ENCODE results near the gene MUC5AC. TPM values are rescaled to one million over a fixed set of nuclear protein-coding genes. Genes with fewer than 3 reads are reported as not detected.
A peak's percentile ranks its signal among the peaks of the same experiment; 100 is the strongest.

MUC5AC gene
- total RNA-seq, 1 experiment from 2014 or later, result 0.11 TPM

- TSS peak; percentile 42 for BruUV-seq (replicated peaks)
- intact Hi-C loops (cut with micrococcal nuclease), result no loop called here
- no peaks in the 10 kb centered on the region for H3K9me3 ChIP-seq (ENCODE audit: low read length)
- no peaks in the 10 kb centered on the region for H3K36me3 ChIP-seq (ENCODE audit: low read depth, low read length)
- H3K27ac ChIP-seq (ENCODE audit: low read length), result no peak overlapping the region
- H2AFZ ChIP-seq (ENCODE audit: low read length), result no peak overlapping the region
- H3K9ac ChIP-seq (ENCODE audit: low read length), result no peak overlapping the region
- no peaks in the 10 kb centered on the region for H3K9me2 ChIP-seq (replicated peaks; ENCODE audit: low read length)
- ATAC-seq, result no peak
- no peaks in the 10 kb centered on the region for H4K20me1 ChIP-seq (ENCODE audit: low read length)
- H3K4me3 ChIP-seq (ENCODE audit: low read length), result no peak overlapping the region
- H3F3A ChIP-seq (ENCODE audit: low read length, unreplicated experiment), result no peaks in the 10 kb centered on the region
- no peak for TF ChIP-seq EZH2phosphoT487 (IDR thresholded peaks at IDR 0.05; ENCODE audit: borderline replicate concordance, low read length)
- TF ChIP-seq, protein P1, sequence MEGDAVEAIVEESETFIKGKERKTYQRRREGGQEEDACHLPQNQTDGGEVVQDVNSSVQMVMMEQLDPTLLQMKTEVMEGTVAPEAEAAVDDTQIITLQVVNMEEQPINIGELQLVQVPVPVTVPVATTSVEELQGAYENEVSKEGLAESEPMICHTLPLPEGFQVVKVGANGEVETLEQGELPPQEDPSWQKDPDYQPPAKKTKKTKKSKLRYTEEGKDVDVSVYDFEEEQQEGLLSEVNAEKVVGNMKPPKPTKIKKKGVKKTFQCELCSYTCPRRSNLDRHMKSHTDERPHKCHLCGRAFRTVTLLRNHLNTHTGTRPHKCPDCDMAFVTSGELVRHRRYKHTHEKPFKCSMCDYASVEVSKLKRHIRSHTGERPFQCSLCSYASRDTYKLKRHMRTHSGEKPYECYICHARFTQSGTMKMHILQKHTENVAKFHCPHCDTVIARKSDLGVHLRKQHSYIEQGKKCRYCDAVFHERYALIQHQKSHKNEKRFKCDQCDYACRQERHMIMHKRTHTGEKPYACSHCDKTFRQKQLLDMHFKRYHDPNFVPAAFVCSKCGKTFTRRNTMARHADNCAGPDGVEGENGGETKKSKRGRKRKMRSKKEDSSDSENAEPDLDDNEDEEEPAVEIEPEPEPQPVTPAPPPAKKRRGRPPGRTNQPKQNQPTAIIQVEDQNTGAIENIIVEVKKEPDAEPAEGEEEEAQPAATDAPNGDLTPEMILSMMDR (conservative IDR thresholded peaks at IDR 0.05; ENCODE audit: low read depth, low read length), result no peak
- no peak for TF ChIP-seq EZH2 (IDR thresholded peaks at IDR 0.05; ENCODE audit: low read length, unreplicated experiment)
- no peak for DNase-seq
- H3K27me3 ChIP-seq (ENCODE audit: low read length), result no peaks in the 10 kb centered on the region
- ChIA-PET CTCF (no interaction called here), POLR2A (ENCODE audit: unreplicated experiment) (no interaction called here)
- no peaks in the 10 kb centered on the region for H3K79me2 ChIP-seq (ENCODE audit: low read length)
- no peaks in the 10 kb centered on the region for H3K4me1 ChIP-seq (ENCODE audit: insufficient read depth, low read length)
- H3K4me2 ChIP-seq (ENCODE audit: low read length), result no peak overlapping the region
Observed at GRCh38 chr11:1120532-1121330, 37.0 kb upstream of the MUC5AC start.

- H3K27me3 ChIP-seq (ENCODE audit: low read length), result no peaks in the 10 kb centered on the region
- H3K4me1 ChIP-seq (ENCODE audit: insufficient read depth, low read length), result no peaks in the 10 kb centered on the region
- no peaks in the 10 kb centered on the region for H3K36me3 ChIP-seq (ENCODE audit: low read depth, low read length)
- H3K27ac ChIP-seq (ENCODE audit: low read length), result no peak overlapping the region
- H3F3A ChIP-seq (ENCODE audit: low read length, unreplicated experiment), result no peaks in the 10 kb centered on the region
- POLR2A ChIA-PET (ENCODE audit: unreplicated experiment), result no interaction called here
- H3K4me3 ChIP-seq (ENCODE audit: low read length), result no peak overlapping the region
- DNase-seq (no peak), ATAC-seq (peak; percentile 11; the same call in 1 of the 2 replicates)
- no peak overlapping the region for H3K4me2 ChIP-seq (ENCODE audit: low read length)
- intact Hi-C loops (cut with micrococcal nuclease), result no loop called here
- H3K79me2 ChIP-seq (ENCODE audit: low read length), result no peaks in the 10 kb centered on the region
- TF ChIP-seq EZH2 (IDR thresholded peaks at IDR 0.05; ENCODE audit: low read length, unreplicated experiment) (no peak), EZH2phosphoT487 (IDR thresholded peaks at IDR 0.05; ENCODE audit: borderline replicate concordance, low read length) (no peak)
- TF ChIP-seq, protein P1 (conservative IDR thresholded peaks at IDR 0.05; ENCODE audit: low read depth, low read length), result no peak
- H3K9me2 ChIP-seq (replicated peaks; ENCODE audit: low read length), result no peaks in the 10 kb centered on the region
- CTCF ChIA-PET, result no interaction called here
- no peaks in the 10 kb centered on the region for H4K20me1 ChIP-seq (ENCODE audit: low read length)
- H3K9ac ChIP-seq (ENCODE audit: low read length), result no peak overlapping the region
- no peak overlapping the region for H2AFZ ChIP-seq (ENCODE audit: low read length)
- no peaks in the 10 kb centered on the region for H3K9me3 ChIP-seq (ENCODE audit: low read length)
- no TSS peak for BruUV-seq (replicated peaks)
Observed at GRCh38 chr11:1121331-1121812, 36.4 kb upstream of the MUC5AC start.
